GM10248 (cell line): Measurements from ENCODE around the gene SPPL3.
A peak's percentile ranks its signal among the peaks of the same experiment; 100 is the strongest.

Source experiments
- CTCF ChIA-PET: fragments of 300-600 bp; sonication (Branson Sonifier 250); formaldehyde crosslinking; extraction: SDS; loops from one replicate; lab custom pipeline; 2021; ENCODE audit warnings: antibody characterized with exemption; lab: Yijun Ruan, JAX
- POLR2A ChIA-PET: fragments of 350-650 bp; sonication (Branson Sonifier 250); formaldehyde crosslinking; extraction: SDS; loops from one replicate; lab custom pipeline; 2020; ENCODE audit warnings: antibody characterized with exemption; lab: Yijun Ruan, JAX
- DNase-seq: peaks from one replicate; pipeline ENCODE4 v3.0.0; 2012; ENCODE audit errors: extremely low spot score
- CTCF ChIP-seq: IDR thresholded peaks from 2 replicates; pipeline ENCODE4 v1.5.1; 2012; ENCODE audit warnings: mild to moderate bottlenecking, low read depth; ENCODE audit errors: extremely low read depth, missing control alignments, control extremely low read depth

The SPPL3 gene

DNA sequence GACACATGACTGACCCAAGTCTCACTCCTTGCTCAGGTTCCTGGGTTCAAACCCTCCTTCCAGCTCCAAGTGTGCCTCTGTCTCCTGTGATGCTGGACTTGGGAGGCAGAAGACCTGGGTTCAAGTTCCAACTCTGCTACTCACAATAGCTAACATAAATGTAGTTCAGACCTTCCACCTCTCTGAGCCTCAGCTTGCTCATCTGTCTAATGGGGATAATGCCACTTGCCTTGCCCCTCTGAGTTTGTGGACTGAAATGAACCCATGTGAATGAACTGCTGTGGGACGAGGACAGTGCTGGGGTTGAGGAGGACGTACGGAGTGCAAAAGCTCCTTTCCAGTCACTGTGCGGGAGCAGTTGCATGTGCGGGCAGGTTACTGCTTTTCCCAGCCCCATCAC, 137.6 kb downstream of the SPPL3 start:
- ChIA-PET CTCF (interaction anchor here (1.3 to 1.7 kb wide), 5 partner anchors 9 to 120 kb away, joined by 3 to 5 read pairs (median 4); no protein-coding TSS in a partner anchor), POLR2A (no interaction called here)
- DNase-seq = peak; percentile 3
- TF ChIP-seq CTCF = no peak

GRCh38 chr12:120764816-120765215, 139.3 kb downstream of the SPPL3 start:
- CTCF ChIA-PET = interaction anchor here (0.6 kb wide), 1 partner anchor 176 kb away, joined by 3 read pairs; no protein-coding TSS in a partner anchor
- DNase-seq = no peak
- POLR2A ChIA-PET = no interaction called here
- TF ChIP-seq CTCF = no peak

DNA sequence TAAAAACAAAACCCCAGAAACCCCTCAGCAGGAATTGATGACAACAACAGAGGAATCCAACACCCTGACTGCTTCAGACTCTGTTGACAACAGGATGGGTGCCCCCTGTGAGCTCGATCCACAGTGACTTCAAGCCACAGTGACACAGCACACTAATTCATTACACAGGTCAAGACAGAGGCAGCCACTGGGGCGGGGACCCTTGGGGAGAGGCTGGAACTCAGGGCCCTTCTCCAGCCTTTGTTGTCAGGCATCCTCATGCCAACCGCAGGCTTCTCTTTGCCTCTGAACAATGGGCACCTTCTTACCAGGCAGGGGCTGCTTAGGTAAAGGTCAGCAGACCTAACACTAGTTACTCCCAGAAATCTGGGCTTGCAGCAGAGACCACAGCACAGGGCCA, 140.9 kb downstream of the SPPL3 start:
- no peak for DNase-seq
- no peak for TF ChIP-seq CTCF
- CTCF ChIA-PET = interaction anchor here (0.7 to 1.7 kb wide), 2 partner anchors 10 to 209 kb away, joined by 3 to 6 read pairs; no protein-coding TSS in a partner anchor
- POLR2A ChIA-PET = no interaction called here

- ChIA-PET POLR2A (no interaction called here), CTCF (interaction anchor here (1.7 kb wide), 1 partner anchor 210 kb away, joined by 6 read pairs; no protein-coding TSS in a partner anchor)
- DNase-seq = no peak
- no peak for TF ChIP-seq CTCF
Observed at GRCh38 chr12:120762086-120762485, 142.1 kb downstream of the SPPL3 start.

DNA sequence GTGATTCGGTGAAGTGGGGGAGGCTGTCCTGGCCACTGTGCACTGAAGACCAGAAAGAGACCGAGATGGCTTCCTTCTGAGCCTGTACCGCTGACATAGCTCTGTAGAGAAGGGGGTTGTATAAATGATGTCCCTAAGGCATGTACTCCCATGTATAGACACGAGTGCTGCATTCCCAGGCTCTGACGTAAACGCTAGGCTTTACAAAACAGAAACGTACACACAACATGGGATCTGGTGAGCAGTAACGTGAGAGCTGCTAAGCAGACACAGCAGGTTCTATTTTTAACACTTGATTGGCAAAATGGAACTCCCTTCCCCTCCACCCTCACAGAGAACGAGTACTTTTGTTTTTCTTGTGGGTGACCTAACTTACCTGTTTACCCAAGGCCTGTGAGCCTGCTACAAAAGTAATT, 142.6 kb downstream of the SPPL3 start:
- CTCF ChIA-PET = interaction anchor here (1.7 kb wide), 1 partner anchor 211 kb away, joined by 6 read pairs; no protein-coding TSS in a partner anchor
- POLR2A ChIA-PET = no interaction called here
- DNase-seq = no peak
- TF ChIP-seq CTCF = no peak

- POLR2A ChIA-PET = no interaction called here
- DNase-seq = no peak
- TF ChIP-seq CTCF = no peak
- CTCF ChIA-PET = no interaction called here
Observed at GRCh38 chr12:120760349-120761254, 143.6 kb downstream of the SPPL3 start.
